K562 (cell line): Measurements from ENCODE around the gene SEPTIN1. TPM values are rescaled to one million over a fixed set of nuclear protein-coding genes. Genes with fewer than 3 reads are reported as not detected.

ENCODE experiments used
- BACH1 ChIP-seq: fragments of 200-800 bp; sonication (Bioruptor generic); IDR thresholded peaks from 2 replicates; pipeline ENCODE4 v1.6.1; 2016; ENCODE audit warnings: missing genetic modification characterization, missing compliant biosample characterization
- CEBPZ ChIP-seq: fragments of 150-350 bp; IDR thresholded peaks from 2 replicates; pipeline ENCODE4 v1.6.1; 2014; ENCODE audit warnings: low read depth, mild to moderate bottlenecking, low read length, borderline replicate concordance
- DACH1 ChIP-seq: fragments of 450-650 bp; IDR thresholded peaks from 2 replicates; pipeline ENCODE4 v1.6.1; 2018; ENCODE audit not compliant: partially characterized antibody
- L3MBTL2 ChIP-seq: fragments of 450-650 bp; IDR thresholded peaks from 2 replicates; pipeline ENCODE4 v1.6.1; 2016; ENCODE audit warnings: mild to moderate bottlenecking, moderate library complexity
- MYNN ChIP-seq, 2 experiments: sonication (generic); formaldehyde crosslinking in 1 of 2; IDR thresholded peaks; 2 replicates each; pipeline versions ENCODE4 v1.5.0 to v1.6.1; 2016 to 2020; ENCODE audit warnings: antibody characterized with exemption in 1 of 2, missing genetic modification reagents in 1 of 2
- RCOR1 ChIP-seq, 2 experiments: IDR thresholded peaks; 2 replicates each; pipeline ENCODE4 v1.6.1; 2012; ENCODE audit warnings: low read depth in 2 of 2, low read length in 2 of 2, borderline replicate concordance in 1 of 2, improper control_type of control experiment in 1 of 2
- TRIM28 ChIP-seq: fragments of 450-650 bp; IDR thresholded peaks from 2 replicates; pipeline ENCODE4 v1.6.1; 2017
- ZKSCAN3 ChIP-seq: fragments of 250-450 bp; sonication (Bioruptor Pico); IDR thresholded peaks from 2 replicates; pipeline ENCODE4 v1.4.0; 2020
- ZNF24 ChIP-seq: fragments of 450-650 bp; IDR thresholded peaks from 2 replicates; pipeline ENCODE4 v1.6.1; 2016
- polyA plus RNA-seq, 8 experiments: library from polyadenylated mRNA; depleted of rRNA in 4 of 8; stranded (reverse) in 5 of 8; unstranded in 3 of 8; fragments of >200 nt; fragmentation: Nextera tagmentation in 2 of 8; fragmentation: Illumina TruSeq in 1 of 8; extraction: Ambion mirVana in 2 of 8; extraction: Trizol in 1 of 8; gene quantifications; 2 replicates each; pipeline versions ENCODE4 v1.2.1 to v1.2.3, GENCODE V29; 2011 to 2014; ENCODE audit warnings: inconsistent platforms in 1 of 8, missing spikeins in 1 of 8
- total RNA-seq, 7 experiments: library from RNA; depleted of rRNA in 6 of 7; stranded (reverse); fragments of >200 nt in 6 of 7; fragmentation: Illumina TruSeq in 2 of 7; extraction: Trizol in 2 of 7; gene quantifications; 2 replicates each; pipeline versions ENCODE4 v1.2.1 to v1.2.3, GENCODE V29; 2011 to 2021; ENCODE audit warnings: low replicate concordance in 1 of 7

The SEPTIN1 gene
- total and polyA plus RNA-seq, 9 of the 15 experiments (the other 6 are each of a cell fraction or from before 2014, with no cell fraction given), result 0.23 to 5.6 (median 1.7) TPM; not detected in 1

GRCh38 chr16:30370456-30371247, 11.7 kb downstream of the SEPTIN1 start, which contains the start of gene TBC1D10B (continued):
- TF ChIP-seq CEBPZ (peak; percentile 92), ZKSCAN3 (no peak), RCOR1 (IDR thresholded peaks at IDR 0.05; ENCODE audit: borderline replicate concordance in 1 of 2, low read depth in 2 of 2, low read length in 2 of 2) (peak in 1 of 2 experiments; percentile 84; a peak in 2 of 4 replicates), L3MBTL2 (peak; percentile 46; the same call in 1 of the 2 replicates), ZNF24 (no peak), BACH1 (tag) (no peak), TRIM28 (no peak), MYNN (IDR thresholded peaks at IDR 0.05) (peak; percentile 50; the same call in 1 of the 2 replicates), MYNN (CRISPR knock-in tag; IDR thresholded peaks at IDR 0.05) (no peak), DACH1 (peak; percentile 70)
